NCI-H1092 treated with DMSO at 0.1 percent for 48 hours (cell line): Measurements from ENCODE around the gene HABP4.

Source experiments
- DNase-seq: peaks from one replicate; lab custom pipeline; 2025; lab: John Stamatoyannopoulos, UW

Gene HABP4

DNA sequence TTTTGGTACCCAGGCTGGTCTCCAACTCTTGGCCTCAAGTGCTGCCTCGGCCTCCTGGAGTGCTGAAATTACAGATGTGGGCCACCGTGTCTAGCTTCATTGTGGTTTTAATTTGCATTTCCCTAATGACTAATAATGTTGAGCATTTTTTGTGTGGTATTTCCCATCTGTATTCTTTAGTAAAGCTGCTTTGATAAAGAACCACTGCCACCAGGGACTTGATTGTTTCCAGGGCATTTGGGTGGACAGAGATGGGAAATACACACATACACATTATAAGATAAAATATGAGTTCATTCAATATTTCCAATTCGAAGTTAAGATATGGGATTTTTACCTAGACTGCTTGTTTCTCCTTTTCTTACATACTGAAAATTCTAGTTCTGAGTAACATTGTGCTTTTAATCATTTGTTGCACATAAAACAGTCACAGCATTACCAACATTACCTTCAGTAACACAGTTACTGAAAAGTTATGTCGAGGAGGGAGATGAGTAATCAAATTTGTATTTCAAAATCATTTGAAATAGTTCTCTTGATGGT is 28.9 kb downstream of the HABP4 start:
- DNase-seq: no peak

DNA sequence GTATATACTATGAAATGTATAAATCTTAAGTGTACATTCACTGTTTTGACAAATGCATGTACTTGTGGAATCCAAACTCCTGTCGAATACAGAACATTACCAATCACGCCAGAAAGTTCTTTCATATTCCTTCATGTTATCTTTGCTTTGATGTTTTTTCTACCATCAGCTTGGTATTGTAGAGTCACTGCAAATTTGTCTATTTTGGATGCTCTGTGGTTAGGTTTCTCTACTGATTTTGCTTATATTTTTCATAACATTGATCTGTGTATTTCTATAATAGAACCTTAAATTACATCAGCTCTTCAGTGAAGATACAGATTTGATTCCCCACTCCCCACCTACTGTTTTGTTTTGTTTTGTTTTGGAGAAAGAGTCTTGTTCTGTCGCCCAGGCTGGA is 30.8 kb downstream of the HABP4 start:
- DNase-seq: no peak

DNA sequence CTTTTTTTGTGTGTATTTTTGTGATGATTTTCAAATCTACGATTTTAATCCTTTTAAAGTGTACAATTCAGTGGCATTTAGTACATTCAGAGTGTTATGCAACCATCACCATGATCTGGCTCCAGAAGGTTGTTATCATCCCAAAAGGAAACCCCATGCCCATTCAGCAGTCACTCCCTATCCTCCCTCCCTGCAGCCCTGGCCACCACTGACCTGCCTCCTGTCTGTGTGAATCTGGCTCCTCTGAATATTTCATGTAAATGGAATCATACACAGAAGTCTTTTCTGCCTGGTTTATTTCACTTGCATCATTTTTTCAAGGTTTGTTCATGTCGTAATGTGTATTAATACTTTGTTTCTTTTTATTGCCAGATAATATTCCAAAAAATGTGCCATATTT is 32.5 kb downstream of the HABP4 start:
- DNase-seq: no peak

DNA sequence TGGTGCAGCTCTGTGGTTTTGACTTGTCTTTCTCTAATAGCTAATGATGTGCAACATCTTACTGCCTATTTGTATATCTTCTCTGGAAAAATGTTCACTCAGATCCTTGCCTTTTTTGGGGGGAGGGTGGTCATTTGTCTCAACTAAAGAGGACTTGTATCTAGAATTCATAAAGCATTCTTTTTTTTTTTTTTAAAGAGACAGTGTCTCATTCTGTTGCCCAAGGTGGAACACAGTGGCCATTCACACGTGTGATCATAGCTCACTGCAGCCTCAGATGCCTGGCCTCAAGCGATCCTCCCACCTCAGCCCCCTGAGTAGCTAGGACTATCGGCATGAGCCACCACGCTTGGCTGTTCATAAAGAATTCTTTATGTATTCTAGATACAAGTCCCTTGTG is 33.2 kb downstream of the HABP4 start:
- DNase-seq: no peak

DNA sequence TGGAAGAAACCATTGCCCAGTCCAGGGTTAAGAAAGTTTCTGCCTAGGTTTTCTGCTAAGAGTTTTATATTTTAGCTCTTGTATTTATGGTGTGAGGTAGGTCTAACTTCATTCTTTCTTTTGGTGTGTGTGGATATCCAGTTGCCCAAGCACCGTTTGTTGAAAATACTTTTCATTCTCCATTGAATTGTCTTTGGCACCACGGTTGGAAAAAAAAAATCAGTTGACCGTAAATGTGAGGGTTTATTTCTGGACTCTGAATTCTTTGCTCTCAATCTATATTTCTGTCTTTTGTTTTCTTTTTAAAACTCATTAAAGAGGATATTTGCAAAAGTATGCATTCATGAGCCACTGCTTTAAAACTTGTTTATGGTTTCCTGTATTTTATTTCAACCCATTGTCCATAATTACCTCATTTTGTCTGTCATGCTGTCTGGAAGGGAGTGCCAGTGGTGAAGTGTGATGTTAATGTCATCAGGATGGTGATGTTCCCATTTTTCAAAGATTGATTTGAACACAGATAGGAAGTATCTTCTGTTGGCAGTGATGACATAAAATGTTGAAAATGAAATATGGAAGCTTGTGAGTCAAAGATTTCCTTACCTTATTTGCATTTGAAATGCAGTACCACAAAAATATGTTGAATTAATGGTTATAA is 33.9 kb downstream of the HABP4 start:
- no peak for DNase-seq

DNA sequence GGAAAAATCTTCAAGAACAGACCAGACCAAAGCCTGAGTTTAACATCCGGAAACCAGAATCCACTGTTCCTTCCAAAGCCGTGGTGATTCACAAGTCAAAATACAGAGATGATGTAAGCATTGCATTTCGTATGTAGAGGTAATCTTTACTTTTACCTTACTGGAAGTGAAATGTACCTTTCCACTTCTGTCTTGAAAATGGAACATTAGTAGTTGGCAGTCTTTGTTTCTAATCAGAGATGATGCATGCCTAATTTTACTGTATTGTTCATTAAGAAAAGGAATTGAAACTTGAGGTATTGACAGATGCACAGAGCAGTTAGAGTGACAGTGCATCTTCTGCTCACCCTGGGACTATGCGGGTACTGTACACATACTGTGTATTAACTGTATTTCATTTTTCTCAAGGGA is 34.6 kb downstream of the HABP4 start:
- no peak for DNase-seq

DNA sequence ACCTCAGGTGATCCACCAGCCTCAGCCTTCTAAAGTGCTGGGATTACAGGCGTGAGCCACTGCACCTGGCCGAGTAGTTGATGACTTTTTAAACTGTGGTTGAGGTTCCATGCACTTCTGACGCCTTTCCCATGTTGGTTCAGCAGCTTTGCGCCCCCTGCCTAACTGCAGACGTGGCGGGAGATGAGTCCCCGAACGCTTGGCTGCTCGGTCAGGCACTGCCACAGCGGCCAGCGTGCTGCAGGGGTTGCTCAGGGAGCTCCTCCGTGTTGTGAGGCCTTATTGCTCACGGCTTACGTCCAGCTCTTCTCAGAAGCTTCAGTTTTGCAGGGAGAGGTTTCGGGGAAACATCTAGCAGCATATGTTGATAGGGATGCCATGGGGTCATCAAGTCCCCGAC is 35.3 kb downstream of the HABP4 start:
- no peak for DNase-seq

DNA sequence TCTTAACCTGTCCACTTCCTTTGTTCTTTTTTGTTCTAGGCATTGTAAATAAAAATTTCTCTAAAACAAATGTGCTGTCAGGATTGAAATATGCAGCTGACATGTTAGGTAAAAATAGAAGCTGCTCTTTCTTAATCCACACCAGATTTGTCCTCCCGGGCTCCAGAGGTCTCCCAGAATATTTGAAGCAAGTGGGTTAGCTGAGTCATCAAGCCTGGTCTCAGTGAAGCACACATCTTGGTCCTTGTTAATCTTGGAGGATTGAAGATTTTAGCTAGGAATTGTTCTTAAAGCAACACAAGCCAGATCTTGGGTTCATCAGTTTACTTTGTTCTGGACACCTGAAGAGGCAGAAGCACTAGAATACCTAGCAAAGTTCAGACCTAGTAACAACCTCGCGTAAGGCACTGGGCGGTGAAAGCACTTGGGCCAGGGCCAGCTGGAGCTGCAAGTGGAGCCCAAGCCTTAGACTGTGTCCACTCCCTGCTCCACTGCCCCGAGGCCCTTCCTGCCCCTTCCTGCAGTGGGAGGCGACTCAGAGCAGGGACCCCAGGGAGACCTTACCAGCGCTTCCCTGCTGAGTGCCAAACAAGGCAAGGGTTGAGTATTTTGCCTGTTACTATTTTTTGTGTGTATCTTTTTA is 36.5 kb downstream of the HABP4 start:
- DNase-seq: no peak

DNA sequence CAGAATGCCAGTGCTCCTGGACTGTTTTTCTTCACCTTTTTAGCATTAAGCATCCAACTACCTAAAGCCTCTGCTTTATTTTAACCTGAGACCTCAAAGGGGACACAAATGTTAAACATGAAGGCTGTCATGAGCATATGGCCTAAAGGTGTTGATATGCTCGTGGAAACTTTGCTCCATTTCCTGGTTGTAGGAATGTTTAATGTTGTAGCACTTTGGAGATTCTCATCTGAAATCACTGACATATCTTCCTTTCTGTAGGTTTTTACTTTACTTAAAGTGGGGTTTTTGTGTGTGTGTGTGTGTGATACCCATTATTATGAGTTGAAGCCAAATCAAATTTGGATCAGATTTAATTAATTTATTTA is 37.0 kb downstream of the HABP4 start:
- DNase-seq: no peak

DNA sequence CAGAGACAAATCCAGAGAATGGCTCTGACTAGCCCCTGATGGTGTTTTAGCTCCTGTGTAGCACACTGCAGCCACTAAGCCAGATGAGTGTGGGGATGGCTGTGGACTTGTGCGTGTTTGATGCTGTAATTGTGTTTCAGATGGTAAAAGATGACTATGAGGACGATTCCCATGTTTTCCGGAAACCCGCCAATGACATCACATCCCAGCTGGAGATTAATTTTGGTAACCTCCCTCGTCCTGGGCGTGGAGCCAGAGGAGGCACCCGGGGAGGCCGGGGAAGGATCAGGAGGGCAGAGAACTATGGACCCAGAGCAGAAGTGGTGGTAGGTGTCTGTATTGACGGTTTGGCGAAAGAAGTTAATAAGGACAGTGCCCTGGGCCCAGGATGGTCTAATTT is 38.0 kb downstream of the HABP4 start:
- DNase-seq: no peak

DNA sequence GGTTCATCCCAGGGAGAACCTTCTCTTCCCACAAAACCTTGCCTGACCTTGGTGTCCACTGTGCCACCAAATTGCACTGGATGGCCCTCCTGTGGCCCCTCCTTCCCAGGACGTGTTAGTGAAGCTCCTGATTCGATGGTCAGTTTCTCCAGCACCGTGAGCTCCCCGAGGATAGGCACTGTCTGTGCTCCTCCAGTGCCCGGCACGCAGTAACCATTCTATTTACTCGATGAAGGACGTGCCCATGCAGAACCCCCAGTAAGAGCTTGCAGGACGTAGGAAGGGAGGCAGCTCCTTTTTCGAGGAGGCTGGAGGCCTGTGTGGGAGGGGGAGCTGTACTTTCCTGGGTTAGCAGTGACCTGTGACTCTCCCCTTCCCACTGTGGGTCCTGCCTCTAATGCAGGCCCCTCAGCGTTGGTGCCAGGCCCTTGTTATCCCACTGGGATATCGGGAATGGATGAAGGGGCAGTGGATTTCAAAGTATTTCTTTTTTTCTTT is 39.6 kb downstream of the HABP4 start:
- no peak for DNase-seq

DNA sequence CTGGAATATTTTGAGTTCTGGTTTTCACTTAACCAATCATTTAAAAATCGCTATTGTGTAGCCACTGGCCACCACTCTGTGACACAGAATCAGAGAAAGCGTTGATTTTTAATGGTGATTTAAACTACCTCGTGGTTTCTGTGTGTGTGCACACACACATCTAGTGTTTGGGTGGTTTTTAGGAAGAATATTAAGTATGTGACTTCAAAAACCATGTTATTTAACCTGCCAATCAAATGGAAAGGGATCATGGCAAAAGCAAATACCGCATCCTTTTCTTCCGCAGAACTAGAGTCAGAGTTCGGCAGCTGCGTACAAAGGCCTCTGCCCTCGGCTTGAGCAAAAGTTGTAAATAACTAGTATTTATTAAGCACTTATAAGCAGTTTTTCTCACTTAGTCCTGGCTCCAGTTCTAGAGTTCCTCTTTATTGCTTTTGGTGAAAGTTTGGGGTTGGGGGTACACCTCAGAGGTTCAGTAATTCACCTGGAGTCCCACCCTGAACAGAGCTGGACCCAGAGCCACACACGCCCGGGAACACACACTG is 40.6 kb downstream of the HABP4 start:
- no peak for DNase-seq

DNA sequence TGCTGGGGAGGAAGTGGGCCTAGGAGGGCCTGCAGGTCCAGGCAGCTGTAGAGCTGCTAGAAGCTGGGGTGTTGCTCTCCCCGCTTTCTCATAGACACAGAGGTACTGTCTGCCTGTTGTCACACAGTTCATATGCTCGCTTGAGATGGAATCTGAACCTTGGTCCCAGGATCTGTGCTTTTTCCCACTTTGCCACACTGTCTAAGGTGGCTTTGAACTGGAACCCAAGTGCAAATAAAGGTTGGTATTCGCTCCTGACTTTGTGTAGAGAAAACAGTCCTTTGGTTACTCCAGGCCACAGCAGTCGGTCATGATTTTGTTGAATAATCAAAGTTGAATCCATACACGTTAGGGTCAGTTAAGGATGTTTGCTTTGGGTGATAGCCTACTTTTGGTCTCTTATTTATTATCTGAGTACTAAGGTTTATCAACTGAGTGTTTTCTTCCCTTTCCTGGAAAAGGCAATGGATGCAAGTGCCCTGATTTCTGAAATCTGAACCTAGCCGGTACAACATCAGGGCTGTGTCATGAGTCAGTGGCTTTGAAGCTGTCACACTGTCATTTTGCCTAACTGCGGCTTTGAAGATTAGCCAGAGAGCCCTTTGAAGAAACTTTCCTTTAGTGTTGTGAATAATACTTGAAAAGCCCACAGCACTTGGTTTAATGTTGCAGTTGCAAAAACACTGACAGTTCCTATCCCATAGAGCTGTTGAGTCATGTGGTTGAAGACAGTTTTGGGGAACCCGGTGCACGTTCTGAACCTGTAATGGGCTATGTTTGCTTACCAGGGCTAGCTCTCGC is 41.3 kb downstream of the HABP4 start:
- DNase-seq: no peak

DNA sequence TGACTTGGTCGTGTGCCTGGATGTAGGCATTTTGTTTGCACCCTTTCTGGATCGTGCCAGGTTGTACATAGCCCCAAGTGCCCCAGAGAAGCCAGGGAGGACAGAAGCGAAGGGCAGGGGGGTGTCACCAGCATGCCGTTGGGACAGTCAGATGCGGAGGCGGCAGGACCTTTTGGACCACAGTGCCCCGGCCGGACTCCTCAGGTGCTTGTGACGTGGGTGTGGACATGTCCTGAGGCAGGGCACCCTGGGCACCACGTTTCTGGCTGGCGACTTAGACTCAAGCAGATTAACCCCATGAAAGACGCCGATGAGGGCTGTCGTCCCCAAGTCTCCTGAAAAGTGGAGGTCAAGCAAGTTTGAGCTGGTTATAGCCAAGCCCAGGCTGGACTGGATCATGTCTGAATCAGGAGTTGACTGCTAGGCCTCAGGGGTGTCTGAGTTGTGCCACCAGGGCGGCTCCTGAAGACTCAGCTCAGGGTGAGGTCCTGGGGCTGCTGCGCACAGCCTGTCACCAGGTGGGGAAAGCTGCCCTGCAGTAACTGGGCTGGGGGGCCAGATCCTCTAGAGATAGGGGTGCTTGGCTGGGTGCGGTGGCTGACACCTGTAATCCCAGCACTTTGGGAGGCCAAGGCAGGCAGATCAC is 42.0 kb downstream of the HABP4 start:
- DNase-seq: no peak

DNA sequence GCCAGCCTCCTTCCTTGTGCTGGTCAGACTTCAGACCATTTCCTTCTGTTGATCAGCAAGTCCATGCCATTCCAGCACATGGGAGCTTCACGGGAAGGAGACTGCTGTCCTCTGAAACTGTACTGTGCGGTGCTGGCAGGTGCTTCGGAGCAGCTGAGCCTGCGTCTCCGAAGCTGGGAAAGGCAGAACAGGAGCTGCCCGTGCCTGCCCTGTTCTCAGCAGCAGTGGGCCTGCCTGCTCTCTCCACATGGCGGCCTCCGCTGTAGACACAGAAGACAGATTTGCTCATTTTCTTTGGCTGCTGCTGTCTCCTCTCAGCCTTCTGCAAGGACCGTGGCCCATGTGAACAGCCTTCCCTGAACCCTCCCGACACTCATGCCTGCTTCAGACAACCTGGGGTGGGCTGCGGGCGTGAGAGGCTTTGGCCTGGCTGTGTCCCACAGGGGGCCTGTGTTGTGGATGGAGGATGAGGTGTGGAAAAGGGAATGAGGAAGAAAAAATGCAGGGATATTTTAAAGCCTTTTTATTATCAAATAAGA is 43.1 kb downstream of the HABP4 start:
- DNase-seq: no peak

DNA sequence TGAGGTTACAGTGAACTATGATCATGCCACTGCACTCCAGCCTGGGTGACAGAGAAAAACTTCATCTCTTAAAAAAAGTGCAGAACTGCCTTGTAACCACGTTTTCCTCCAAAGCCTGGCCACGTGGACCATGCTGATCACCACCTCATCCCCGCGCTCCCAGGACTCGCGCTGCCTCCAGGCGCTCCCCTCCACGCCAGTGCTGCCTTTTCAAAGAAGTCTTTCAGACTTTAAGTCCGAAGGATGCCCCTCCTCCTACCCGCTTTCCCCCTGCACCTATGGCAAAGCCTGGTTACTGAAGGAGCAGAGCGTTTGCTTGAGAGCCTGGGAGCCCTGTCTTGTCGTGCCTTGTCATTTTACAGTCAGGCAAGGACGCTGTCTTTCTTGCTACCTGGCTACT is 43.8 kb downstream of the HABP4 start:
- no peak for DNase-seq

DNA sequence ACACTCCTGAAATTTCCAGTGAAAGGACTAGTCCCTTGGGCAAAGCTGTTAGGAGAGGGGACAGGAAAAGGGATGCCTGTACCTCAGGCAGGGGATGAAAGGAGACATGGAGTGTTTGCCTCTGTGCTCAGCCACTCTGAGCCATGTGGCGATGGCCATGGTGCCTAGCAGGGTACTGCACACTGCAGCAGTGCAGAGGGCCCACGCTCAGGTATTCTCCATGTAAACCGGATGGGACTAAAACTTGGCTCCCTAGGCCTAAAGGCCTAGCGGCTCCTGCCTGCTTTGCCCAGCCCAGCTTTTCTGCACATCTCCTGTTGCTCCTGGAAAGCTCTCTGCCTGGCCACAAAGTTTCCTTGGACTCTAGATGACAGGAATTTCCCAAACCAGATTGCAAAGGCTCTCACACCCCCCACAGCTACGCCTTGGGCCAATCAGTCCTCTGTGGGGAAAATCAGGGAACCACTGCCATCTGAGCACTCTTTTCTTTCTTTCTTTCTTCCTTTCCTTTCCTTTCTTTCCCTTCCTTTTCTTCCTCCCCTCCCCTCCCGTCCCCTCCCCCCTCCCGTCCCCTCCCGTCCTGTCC is 44.3 kb downstream of the HABP4 start:
- DNase-seq: no peak

DNA sequence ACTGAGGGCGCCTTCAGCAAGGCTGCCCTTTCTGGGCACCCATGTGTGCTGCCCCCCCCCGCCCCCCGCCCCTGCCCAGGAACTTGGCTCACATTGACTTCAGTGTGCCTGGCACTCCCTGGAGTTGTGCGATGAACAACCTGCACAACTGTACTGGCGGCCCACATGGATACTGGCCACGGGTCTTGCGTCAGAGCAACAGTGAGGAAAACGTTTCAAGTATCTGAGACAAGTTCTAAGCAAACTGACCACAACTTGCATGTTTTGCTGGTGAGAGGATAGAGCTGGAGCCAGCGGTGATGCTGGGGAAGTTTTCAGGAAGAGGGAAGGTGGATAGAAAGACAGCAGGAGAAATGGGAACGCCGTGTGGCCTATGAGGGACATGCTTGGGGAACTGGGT is 45.4 kb downstream of the HABP4 start:
- no peak for DNase-seq

DNA sequence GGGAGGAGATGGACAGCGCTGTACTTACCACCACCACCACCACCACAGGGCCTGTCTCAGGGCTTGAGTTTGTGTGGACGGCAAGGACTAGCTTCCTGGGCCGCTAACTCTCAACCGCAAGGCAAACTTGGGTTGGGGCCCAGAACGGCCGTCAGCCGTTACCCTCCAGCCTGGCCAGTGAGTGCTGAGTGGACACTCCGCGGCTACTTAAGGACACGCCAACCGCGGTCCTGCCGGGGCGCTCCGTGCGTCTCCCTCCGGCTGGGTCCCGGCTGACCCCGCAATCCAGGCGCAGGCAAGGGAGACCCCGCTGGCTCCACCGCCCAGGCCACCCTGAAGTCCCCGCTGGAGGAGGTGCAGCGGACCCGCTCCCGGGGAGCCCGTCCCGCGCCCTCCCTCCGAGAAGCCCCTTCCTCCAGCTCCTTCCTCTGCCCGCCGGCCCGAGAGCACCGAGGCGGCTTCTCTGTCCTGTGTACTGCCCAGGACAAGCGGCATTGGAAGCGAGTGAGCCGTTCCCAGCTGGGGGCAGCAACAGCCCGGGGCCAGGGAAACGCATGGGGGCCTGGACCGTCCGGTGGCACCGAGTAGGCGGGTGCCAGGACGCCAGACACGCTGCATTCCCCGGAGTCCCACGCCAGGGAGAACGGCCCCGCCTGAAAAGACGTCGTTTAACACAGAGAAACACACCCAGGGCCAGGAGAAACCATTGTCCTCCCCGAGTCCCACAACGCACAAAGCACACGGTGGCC is 46.6 kb downstream of the HABP4 start:
- no peak for DNase-seq

DNA sequence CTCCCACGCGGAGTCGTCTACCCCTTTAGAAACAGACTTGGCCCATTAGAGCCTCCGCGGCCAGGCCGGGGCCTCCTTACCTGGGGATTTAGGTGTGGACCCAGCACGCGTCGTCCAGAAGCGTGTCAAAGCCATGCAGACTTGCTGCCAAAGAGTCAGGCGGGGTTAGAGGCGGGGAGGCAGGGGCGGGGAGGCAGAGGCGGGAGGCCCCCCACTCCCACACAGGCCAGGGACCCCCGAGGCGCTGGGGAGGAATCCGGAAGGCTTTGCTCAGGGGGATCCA is 47.1 kb downstream of the HABP4 start:
- DNase-seq: no peak

DNA sequence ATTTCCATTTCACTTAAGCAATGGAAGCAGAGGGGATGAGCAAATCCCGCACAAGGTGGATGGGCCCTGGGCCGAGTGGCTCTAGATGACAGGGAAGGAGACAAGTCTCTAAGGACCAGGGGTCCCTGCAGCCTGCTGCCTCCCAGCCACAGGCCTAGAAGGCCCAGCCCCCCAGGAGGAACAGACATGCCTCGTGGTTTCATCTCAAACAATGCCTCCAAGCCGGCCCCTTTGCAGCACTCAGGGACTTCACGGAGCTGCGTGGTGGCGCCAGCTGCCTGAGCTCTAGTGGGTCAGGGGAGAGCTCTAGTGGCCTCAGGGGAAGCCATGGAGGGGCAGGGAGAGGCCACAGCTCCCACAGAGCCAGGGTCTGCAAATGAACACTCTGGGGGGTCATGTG is 48.8 kb downstream of the HABP4 start:
- no peak for DNase-seq
